AG10803 (cell line): ENCODE results near the gene TUT1.

Source experiments
- DNase-seq: peaks from one replicate; pipeline ENCODE4 v3.0.0; 2010; ENCODE audit warnings: low read depth
- H3K4me3 ChIP-seq: 2 replicates; pipeline ENCODE4 v1.5.1; 2011; ENCODE audit warnings: mild to moderate bottlenecking, low read length, control low read depth
- TF ChIP-seq, protein P1 (sequence below): conservative IDR thresholded peaks from 2 replicates; pipeline ENCODE4 v1.5.1; 2011; ENCODE audit warnings: mild to moderate bottlenecking, low read length, control low read depth, inconsistent platforms

Gene TUT1

DNA sequence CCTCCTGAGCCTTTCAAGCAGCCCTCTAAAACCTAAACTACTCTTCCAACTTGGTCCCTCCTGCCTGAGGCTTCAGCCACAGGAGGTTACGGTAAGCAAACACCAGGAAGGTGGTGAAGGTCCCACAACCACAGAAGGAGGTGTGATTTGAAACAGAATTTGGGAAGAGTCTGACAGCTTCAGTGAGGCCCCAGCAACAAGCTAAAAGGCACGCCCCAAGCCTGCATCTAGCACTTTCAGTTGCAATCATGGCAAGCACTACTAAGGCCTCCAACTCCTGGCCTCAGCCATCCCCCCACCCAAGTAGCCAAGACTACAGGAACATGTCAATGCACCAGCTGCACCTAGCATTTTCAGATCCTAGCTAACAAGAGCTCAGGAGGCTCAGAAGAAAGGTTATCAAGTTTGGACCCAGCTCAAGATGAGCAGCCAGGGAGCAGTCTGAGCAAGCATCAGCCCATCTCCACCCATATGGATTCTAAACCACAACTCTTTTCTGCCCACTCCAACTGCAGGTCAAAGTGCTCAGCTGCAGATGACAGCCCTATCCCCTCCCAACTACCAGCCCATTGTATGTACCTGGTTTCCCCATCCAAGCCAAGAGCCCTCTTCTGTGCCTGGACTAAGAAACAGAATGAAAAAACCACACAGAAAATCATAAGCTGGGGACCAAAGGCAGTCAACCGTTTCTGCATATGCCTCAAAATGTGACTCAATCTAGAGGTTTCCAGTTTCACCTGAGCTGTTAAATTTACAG lies 34.3 kb downstream of the TUT1 start:
- no peak overlapping the region; the same call in 1 of the 2 replicates for H3K4me3 ChIP-seq
- DNase-seq, result no peak
- TF ChIP-seq, protein P1, sequence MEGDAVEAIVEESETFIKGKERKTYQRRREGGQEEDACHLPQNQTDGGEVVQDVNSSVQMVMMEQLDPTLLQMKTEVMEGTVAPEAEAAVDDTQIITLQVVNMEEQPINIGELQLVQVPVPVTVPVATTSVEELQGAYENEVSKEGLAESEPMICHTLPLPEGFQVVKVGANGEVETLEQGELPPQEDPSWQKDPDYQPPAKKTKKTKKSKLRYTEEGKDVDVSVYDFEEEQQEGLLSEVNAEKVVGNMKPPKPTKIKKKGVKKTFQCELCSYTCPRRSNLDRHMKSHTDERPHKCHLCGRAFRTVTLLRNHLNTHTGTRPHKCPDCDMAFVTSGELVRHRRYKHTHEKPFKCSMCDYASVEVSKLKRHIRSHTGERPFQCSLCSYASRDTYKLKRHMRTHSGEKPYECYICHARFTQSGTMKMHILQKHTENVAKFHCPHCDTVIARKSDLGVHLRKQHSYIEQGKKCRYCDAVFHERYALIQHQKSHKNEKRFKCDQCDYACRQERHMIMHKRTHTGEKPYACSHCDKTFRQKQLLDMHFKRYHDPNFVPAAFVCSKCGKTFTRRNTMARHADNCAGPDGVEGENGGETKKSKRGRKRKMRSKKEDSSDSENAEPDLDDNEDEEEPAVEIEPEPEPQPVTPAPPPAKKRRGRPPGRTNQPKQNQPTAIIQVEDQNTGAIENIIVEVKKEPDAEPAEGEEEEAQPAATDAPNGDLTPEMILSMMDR, result no peak

DNA sequence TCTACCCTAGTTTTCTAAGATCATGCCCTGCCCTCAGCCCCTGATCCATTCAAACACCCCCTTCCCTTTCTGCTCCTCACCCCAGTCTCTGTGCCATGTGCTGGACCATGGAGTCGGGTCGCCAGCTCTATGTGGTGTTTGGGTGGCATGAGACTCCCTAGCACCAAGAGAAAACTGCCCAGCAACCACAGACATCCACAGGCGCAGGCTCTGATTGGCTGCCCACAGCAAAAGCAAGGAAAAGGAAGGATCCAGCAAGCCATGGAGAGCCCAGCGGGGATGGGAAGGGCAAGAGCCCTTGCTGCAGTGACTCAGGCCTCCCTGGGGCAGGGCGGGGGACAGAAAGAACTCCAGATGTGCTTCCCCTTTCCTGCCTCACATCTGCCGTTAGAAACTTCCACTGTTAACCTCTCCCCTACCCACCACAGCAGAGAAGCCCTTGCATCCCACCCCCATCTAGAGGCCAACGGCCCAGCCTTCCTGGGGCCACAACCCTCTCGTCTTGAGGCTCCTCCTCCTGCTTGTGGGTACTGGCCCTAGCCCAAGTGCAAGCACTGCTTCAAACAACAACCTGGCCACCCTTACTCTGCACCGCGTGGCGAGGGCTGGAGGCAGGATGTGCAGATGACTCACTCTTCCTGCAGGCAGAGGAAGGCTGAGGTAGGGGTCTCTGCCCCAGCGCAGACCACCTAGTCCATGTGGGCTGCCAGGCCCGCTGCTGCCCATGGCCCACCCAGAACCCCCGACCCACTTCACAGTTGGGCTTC lies 35.0 kb downstream of the TUT1 start:
- TF ChIP-seq, protein P1, result no peak
- H3K4me3 ChIP-seq, result peak overlapping the region; percentile 42
- DNase-seq, result peak; percentile 95

DNA sequence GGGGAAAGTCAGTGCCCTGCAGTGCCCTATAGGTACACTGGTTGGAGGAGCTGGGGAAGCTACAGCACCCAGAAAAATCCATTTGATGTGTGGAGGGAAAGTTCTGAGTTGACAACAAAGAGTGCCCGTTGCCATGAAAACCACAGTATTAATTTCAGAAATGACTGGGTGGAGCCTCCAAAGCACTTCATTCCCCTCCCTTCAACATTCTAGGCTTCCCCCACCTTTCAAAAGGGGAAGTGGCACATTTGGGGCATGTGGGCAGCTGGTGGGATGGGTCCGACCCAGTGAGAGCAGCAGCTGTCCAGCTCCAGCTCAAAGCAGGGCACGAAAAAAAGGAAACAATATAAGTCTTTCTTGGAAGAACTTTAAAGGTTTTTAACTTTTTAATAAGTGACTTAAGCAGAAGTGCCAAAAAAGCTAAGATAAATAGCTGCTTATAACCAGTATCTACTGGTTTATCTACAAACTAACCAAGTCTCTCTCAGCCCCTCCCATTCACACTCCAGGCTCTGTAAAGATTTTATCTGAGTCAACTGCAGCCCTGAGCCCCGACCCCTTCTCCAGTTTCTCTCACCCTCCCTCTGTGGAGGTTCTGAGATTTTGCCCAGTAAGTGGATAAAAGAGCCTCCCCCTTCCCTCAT lies 35.7 kb downstream of the TUT1 start:
- no peak for DNase-seq
- peak overlapping the region; percentile 42 for H3K4me3 ChIP-seq
- TF ChIP-seq, protein P1, result no peak

DNA sequence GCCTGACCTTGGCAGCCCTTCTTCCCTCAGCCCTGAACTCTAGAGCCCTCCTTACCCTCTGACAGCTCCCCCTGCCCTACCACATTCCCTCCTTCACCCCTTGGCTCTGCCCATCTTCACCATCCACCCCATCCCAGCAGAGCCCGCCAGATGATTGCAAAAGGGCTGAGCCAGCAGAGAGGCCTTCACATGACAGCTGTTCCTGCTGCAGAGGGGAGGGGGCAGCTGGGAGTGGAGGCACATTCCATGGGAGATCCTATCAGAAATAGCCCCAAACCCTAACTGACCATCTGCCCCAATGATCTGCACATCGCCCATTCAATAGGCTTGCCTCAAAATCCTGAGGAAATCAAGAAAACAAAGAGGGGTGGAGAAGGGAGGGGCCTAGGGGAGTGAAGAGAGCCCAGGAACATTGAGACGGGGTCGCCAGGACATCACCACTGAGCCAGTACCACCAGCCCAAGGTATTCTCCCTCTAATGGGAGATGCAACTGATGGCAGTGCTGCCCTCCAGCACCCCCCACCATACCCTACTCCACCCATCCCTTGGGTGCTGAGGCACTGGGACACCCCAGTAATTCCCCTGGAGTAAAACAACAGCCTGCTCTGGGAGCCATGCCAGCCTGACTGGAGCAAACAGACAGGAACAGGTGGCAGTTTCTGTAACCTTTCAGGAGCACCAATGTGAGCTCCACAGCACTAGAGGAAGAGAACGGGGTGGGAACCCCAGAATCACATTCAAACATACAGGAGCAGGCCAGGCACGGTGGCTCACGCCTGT lies 36.7 kb downstream of the TUT1 start:
- TF ChIP-seq, protein P1, result no peak
- DNase-seq, result no peak
- peak overlapping the region; percentile 52 for H3K4me3 ChIP-seq

DNA sequence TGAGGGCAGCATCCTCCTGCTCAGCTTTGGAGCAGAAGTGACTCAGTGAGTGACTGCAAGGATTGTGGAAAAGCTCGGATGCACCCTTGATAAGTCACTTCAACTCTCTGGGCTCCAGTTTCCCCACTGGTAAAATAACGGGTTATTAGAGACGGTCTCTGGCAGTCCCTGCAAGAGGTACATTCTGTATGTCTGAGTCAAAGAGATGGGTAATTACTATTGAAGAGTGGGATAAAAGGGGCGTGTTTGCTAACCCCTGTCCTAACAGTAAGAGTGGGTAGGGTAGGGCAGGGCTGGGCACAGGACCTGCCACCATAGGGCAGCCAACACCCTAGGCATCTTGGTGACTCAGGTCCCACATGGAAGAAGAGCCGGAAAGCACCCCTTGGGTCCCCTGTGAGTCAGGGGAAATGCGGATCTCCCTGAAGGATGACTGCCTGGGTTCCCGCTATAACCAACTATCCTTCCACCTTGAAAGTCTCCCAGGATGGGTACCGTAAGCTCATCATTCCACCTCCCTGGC lies 37.4 kb downstream of the TUT1 start:
- DNase-seq, result peak; percentile 83
- H3K4me3 ChIP-seq, result peak overlapping the region; percentile 52
- TF ChIP-seq, protein P1, result no peak

DNA sequence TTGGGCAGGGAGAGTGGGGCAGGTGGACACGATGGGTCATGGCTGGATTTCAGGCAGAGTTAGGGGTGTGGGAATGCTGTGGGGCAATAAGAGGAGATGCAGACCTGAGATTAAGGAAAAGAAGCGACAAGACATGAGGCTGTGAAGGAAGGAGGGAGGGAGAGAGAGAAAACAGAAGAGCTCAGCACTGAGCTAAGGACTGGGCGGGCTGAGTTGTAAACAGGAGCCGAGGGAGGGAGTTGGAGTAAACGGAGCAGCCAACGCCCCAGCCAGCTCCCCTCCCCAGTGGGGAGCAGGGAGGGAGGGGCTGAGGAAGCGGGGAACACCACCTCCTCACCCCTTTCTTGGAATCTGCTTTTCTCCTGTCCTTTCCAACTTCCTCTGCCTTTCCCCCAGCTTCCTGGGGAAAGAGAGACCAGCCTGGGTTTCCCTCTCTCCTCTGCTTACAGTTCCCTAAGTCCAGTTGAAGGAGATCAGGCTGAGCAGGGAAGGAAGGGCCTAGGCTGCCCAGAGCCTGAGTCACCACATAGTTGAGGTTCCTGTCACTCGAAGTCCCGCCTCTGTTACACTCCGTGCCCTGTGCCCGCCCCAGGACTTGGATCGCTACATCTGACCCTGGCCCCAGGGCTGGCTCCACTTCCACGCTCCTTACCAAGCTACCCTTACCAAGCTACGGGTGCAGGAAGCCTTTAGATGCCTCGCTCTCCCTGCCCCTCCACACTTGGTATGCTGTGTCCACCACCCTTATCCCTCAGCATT lies 38.1 kb downstream of the TUT1 start:
- peak overlapping the region; percentile 52 for H3K4me3 ChIP-seq
- TF ChIP-seq, protein P1, result no peak
- DNase-seq, result peak; percentile 97
